Endothelial cell of umbilical vein (primary cell): ENCODE data around the gene TM7SF2. TPM values are rescaled to one million over a fixed set of nuclear protein-coding genes. Genes with fewer than 3 reads are reported as not detected.
A peak's percentile ranks its signal among the peaks of the same experiment; 100 is the strongest.

ENCODE experiments used
- BruUV-seq: library from RNA; stranded (reverse); fragments of 400-500 nt; replicated peaks from 2 replicates; lab custom pipeline; 2021; lab: Mats Ljungman, UMichigan
- CTCF ChIA-PET: fragments of 300-600, 350-600 bp; sonication (Branson Sonifier 250); formaldehyde crosslinking; loops from one replicate; lab custom pipeline; 2021; ENCODE audit warnings: antibody characterized with exemption, inconsistent platforms; lab: Charles Lee
- POLR2A ChIA-PET: fragments of 300-600, 350-600 bp; sonication (Branson Sonifier 250); formaldehyde crosslinking; loops from one replicate; lab custom pipeline; 2021; ENCODE audit warnings: antibody characterized with exemption, inconsistent platforms; lab: Charles Lee
- DNase-seq: peaks from one replicate; pipeline ENCODE4 v3.0.0-alpha.2; 2011; ENCODE audit warnings: low read depth, low spot score
- FAIRE-seq: peaks from 2 replicates; lab custom pipeline; 2011; peaks lifted over from hg19 to GRCh38; lab: Jason Lieb, UNC
- H2AFZ ChIP-seq: 2 replicates; pipeline ENCODE4 v1.6.0; 2012; ENCODE audit warnings: low read depth, low read length, control low read depth, inconsistent platforms
- H3K27ac ChIP-seq: 2 replicates; pipeline ENCODE4 v1.5.1; 2011; ENCODE audit warnings: low read depth, mild to moderate bottlenecking, control low read depth, low read length, moderate library complexity; ENCODE audit not compliant: insufficient read depth
- H3K27me3 ChIP-seq, 2 experiments: 2 replicates each; pipeline versions ENCODE4 v1.6.0 to v1.6.1; 2011; ENCODE audit warnings: low read length in 2 of 2, mixed read lengths in 1 of 2; ENCODE audit not compliant: control insufficient read depth in 2 of 2, insufficient read depth in 2 of 2
- H3K36me3 ChIP-seq, 2 experiments: 2 replicates in 1 of 2; 3 replicates in 1 of 2; pipeline ENCODE4 v1.5.1; 2011; ENCODE audit warnings: low read length in 2 of 2, mild to moderate bottlenecking in 1 of 2, moderate library complexity in 1 of 2; ENCODE audit not compliant: control insufficient read depth in 2 of 2, insufficient read depth in 2 of 2; ENCODE audit errors: extremely low read depth in 1 of 2
- H3K4me1 ChIP-seq: 3 replicates; pipeline ENCODE4 v1.5.1; 2011; ENCODE audit warnings: mild to moderate bottlenecking, low read length; ENCODE audit not compliant: control insufficient read depth, insufficient read depth; ENCODE audit errors: extremely low read depth
- H3K4me2 ChIP-seq: 2 replicates; pipeline ENCODE4 v1.6.1; 2011; ENCODE audit warnings: low read length, control low read depth, mixed read lengths; ENCODE audit not compliant: insufficient read depth
- H3K4me3 ChIP-seq, 3 experiments: fragments of 200-600 bp in 1 of 3; sonication (generic), shearing (Covaris generic) in 1 of 3; replicated peaks in 1 of 3; 2 replicates each; pipeline ENCODE4 v1.5.1; 2011 to 2016; ENCODE audit warnings: control low read depth in 3 of 3, low read length in 3 of 3, mild to moderate bottlenecking in 2 of 3, inconsistent platforms in 1 of 3, low read depth in 1 of 3, moderate library complexity in 1 of 3; ENCODE audit not compliant: insufficient read depth in 1 of 3
- H3K79me2 ChIP-seq: 2 replicates; pipeline ENCODE4 v1.6.0; 2012; ENCODE audit warnings: low read length, inconsistent platforms; ENCODE audit not compliant: control insufficient read depth, insufficient read depth
- H3K9ac ChIP-seq: replicated peaks from 2 replicates; pipeline ENCODE3; 2011; ENCODE audit warnings: low read length, control low read depth; ENCODE audit not compliant: insufficient read depth; ENCODE audit errors: extremely low read depth
- H3K9me1 ChIP-seq: replicated peaks from 3 replicates; pipeline ENCODE4 v1.6.0; 2011; ENCODE audit warnings: mild to moderate bottlenecking, low read length; ENCODE audit not compliant: control insufficient read depth, insufficient read depth; ENCODE audit errors: extremely low read depth
- H3K9me3 ChIP-seq: replicated peaks from 2 replicates; pipeline ENCODE4 v1.5.1; 2012; ENCODE audit warnings: low read length, inconsistent platforms; ENCODE audit not compliant: control insufficient read depth, insufficient read depth
- H4K20me1 ChIP-seq: replicated peaks from 2 replicates; pipeline ENCODE3; 2011; ENCODE audit warnings: mild to moderate bottlenecking, low read length; ENCODE audit not compliant: control insufficient read depth, insufficient read depth; ENCODE audit errors: extremely low read depth
- EZH2 ChIP-seq: IDR thresholded peaks from 2 replicates; pipeline ENCODE4 v1.6.1; 2012; ENCODE audit warnings: borderline replicate concordance, low read depth, mild to moderate bottlenecking, moderate library complexity, low read length, inconsistent platforms; ENCODE audit not compliant: severe bottlenecking
- GATA2 ChIP-seq: IDR thresholded peaks from 2 replicates; pipeline ENCODE4 v1.7.0; 2011; ENCODE audit warnings: low read depth, mild to moderate bottlenecking, moderate library complexity, mixed read lengths, low read length; ENCODE audit not compliant: insufficient read length, insufficient read depth
- JUN ChIP-seq: IDR thresholded peaks from 2 replicates; pipeline ENCODE4 v1.6.1; 2011; ENCODE audit warnings: borderline replicate concordance, low read depth; ENCODE audit not compliant: insufficient read length, insufficient read depth
- MYC ChIP-seq: IDR thresholded peaks from one replicate; pipeline ENCODE4 v1.6.1; 2011; ENCODE audit warnings: mild to moderate bottlenecking, low read depth, low read length
- POLR2A ChIP-seq: IDR thresholded peaks from 2 replicates; pipeline ENCODE4 v1.6.1; 2012; ENCODE audit warnings: low read depth, mild to moderate bottlenecking, control low read depth, low read length
- POLR2AphosphoS5 ChIP-seq: IDR thresholded peaks from 2 replicates; pipeline ENCODE4 v1.6.1; 2012; ENCODE audit warnings: low read depth, mild to moderate bottlenecking, control low read depth, low read length, moderate library complexity; ENCODE audit not compliant: insufficient read depth
- dilution Hi-C: fragments of 300-500 bp; cut with MboI; formaldehyde crosslinking; loops from one replicate; pipeline ENCODE4 v1.15.0; 2019; ENCODE audit warnings: low sequenced_read_pairs; ENCODE audit not compliant: extremely low pct_ligation_motif_present
- intact Hi-C: fragments of 100-400 bp; cut with micrococcal nuclease; formaldehyde crosslinking; loops from one replicate; pipeline ENCODE4 v1.10.0; 2022
- polyA plus RNA-seq, 4 experiments: library from polyadenylated mRNA; depleted of rRNA in 3 of 4; stranded (reverse) in 3 of 4; unstranded in 1 of 4; fragments of >200 nt; gene quantifications; 2 replicates each; pipeline versions ENCODE4 v1.2.1 to v1.2.3, GENCODE V29; 2011 to 2012; ENCODE audit warnings: missing spikeins in 1 of 4
- total RNA-seq: library from RNA; stranded (reverse); gene quantifications from 2 replicates; pipeline ENCODE4 v1.2.3, GENCODE V29; 2021
- TF ChIP-seq, protein P1 (sequence below), 2 donors: IDR thresholded peaks; 1 replicate in 1 of 2; 2 replicates in 1 of 2; pipeline ENCODE4 v1.5.1; 2011; ENCODE audit warnings: low read length in 2 of 2, mild to moderate bottlenecking in 2 of 2, moderate library complexity in 2 of 2, control low read depth in 1 of 2, inconsistent platforms in 1 of 2, low read depth in 1 of 2; ENCODE audit not compliant: insufficient read depth in 1 of 2; ENCODE audit errors: extremely low read depth in 1 of 2

TM7SF2 gene
- total and polyA plus RNA-seq, 2 donors (not counting 3 experiments of a cell fraction or from before 2014, with no cell fraction given), result 11.6 to 47.1 TPM

DNA sequence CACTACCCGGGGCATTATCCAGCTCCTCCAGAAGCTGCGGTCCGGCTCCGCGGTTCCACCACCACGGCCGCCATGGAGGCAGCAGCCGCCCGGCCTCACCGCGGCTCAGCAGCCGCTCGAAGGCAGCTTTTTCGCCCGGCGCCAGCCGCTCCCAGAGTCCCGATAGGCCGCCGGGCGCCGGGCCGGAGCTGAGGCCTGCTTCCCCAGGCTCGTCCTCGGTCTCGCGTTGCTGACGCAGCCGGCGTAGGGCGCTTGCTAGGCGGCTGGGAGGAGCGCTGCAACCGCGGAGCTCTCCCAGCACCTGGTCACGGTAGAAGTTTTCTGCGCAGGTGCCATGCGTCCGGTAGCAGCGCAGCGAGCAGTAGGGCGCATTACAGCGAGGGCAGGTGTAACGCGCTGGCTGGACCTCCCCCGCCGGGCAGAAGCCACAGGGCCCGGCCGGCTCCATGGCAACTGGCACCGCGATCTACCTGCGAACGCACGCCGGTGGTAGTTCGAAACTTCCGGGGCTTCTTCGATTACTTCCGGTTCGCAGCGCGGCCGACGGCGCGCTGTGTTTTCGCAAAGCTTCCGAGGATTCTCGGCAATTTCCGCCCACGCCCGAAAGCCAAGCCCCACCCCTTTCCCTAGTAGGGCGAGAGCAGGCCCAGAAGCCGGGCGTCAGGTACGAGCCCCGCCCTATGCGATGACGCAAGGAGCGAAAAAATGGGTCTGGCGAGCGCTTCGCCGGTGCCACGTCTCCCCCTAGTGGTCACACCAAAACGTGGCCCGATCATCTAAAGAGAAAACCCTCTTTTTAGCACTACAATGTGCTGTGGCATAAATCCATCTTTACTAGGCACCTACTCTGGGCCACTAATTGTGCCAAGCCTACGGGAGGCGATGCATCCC, 5.8 kb downstream of the TM7SF2 start, which contains the start of gene ZNHIT2:
TSS of gene ZNHIT2 (minus strand) at position 496 of the 891 bp plus-strand sequence. CDS start at position 448, 48 bp downstream.
- H3K79me2 ChIP-seq, result peaks cover 27% of the 10 kb centered on the region
- CTCF ChIA-PET, result interaction anchor here (0.6 to 2.3 kb wide), 17 partner anchors 11 to 339 kb away, joined by 3 to 17 read pairs (median 4); partner anchors contain the start of genes ARL2, CAPN1, CDC42EP2 and SF1
- H4K20me1 ChIP-seq, result no peaks in the 10 kb centered on the region
- peak within 1 kb of the TSS; percentile 59 for H3K9ac ChIP-seq
- no peaks in the 10 kb centered on the region for H3K9me3 ChIP-seq
- intact Hi-C loops (loop anchor here (1.0 to 2.0 kb wide), 6 partner anchors 33 to 270 kb away; partner anchors contain the start of genes CAPN1, CDCA5, SNX15 and ZFPL1), dilution Hi-C loops (no loop called here)
- peak; percentile 99 for DNase-seq
- H2AFZ ChIP-seq, result no peak within 1 kb of the TSS
- H3K4me1 ChIP-seq, result peaks cover 21% of the 10 kb centered on the region
- no peaks in the 10 kb centered on the region for H3K27me3 ChIP-seq
- H3K27ac ChIP-seq, result peak within 1 kb of the TSS; percentile 9
- POLR2A ChIA-PET, result interaction anchor here (1.4 to 1.5 kb wide), 2 partner anchors 11 to 18 kb away, joined by 3 to 4 read pairs; no protein-coding TSS in a partner anchor
- peak within 1 kb of the TSS; percentile 24 to 75 (median 46) for H3K4me3 ChIP-seq
- no TSS peak for BruUV-seq
- no peaks in the 10 kb centered on the region for H3K9me1 ChIP-seq
- peak; percentile 100 for FAIRE-seq
- H3K4me2 ChIP-seq, result peak within 1 kb of the TSS; percentile 13
- peaks cover 7 to 13% of the 10 kb centered on the region in 2 experiments for H3K36me3 ChIP-seq
- TF ChIP-seq, protein P1, sequence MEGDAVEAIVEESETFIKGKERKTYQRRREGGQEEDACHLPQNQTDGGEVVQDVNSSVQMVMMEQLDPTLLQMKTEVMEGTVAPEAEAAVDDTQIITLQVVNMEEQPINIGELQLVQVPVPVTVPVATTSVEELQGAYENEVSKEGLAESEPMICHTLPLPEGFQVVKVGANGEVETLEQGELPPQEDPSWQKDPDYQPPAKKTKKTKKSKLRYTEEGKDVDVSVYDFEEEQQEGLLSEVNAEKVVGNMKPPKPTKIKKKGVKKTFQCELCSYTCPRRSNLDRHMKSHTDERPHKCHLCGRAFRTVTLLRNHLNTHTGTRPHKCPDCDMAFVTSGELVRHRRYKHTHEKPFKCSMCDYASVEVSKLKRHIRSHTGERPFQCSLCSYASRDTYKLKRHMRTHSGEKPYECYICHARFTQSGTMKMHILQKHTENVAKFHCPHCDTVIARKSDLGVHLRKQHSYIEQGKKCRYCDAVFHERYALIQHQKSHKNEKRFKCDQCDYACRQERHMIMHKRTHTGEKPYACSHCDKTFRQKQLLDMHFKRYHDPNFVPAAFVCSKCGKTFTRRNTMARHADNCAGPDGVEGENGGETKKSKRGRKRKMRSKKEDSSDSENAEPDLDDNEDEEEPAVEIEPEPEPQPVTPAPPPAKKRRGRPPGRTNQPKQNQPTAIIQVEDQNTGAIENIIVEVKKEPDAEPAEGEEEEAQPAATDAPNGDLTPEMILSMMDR (IDR thresholded peaks at IDR 0.05; ENCODE audit: extremely low read depth in 1 of 2, insufficient read depth in 1 of 2, low read depth in 1 of 2, low read length in 2 of 2), result peak; percentile 89 to 91
- no peak for TF ChIP-seq GATA2
- peak; percentile 85 for TF ChIP-seq POLR2A
- TF ChIP-seq POLR2AphosphoS5, result peak; percentile 94
- peak; percentile 4 for TF ChIP-seq JUN
- TF ChIP-seq MYC, result no peak
- TF ChIP-seq EZH2, result no peak
